H9 (cell line): ENCODE data around the gene UVRAG. TPM values are rescaled to one million over a fixed set of nuclear protein-coding genes. Genes with fewer than 3 reads are reported as not detected.

Experiments
- DNase-seq: peaks from one replicate; pipeline ENCODE4 v3.0.0-alpha.2; 2017
- H2AFZ ChIP-seq: one replicate; pipeline ENCODE4 v1.6.1; 2013; ENCODE audit warnings: mild to moderate bottlenecking, low read length, control low read depth, moderate library complexity
- H2AK5ac ChIP-seq: 2 replicates; pipeline ENCODE4 v1.6.1; 2013; ENCODE audit warnings: low read length, control low read depth, mixed read lengths; ENCODE audit not compliant: insufficient read length
- H2BK120ac ChIP-seq: one replicate; pipeline ENCODE4 v1.6.1; 2013; ENCODE audit warnings: low read depth, mild to moderate bottlenecking, low read length, control low read depth, inconsistent platforms; ENCODE audit not compliant: poor library complexity, severe bottlenecking
- H2BK12ac ChIP-seq: 2 replicates; pipeline ENCODE4 v1.6.1; 2013; ENCODE audit warnings: low read length, control low read depth, mixed read lengths, low read depth; ENCODE audit not compliant: insufficient read length
- H2BK15ac ChIP-seq: 2 replicates; pipeline ENCODE4 v1.6.1; 2013; ENCODE audit warnings: low read depth, low read length, control low read depth
- H2BK20ac ChIP-seq: one replicate; pipeline ENCODE4 v1.6.1; 2013; ENCODE audit warnings: low read depth, mild to moderate bottlenecking, low read length, control low read depth, inconsistent platforms; ENCODE audit not compliant: poor library complexity, severe bottlenecking
- H2BK5ac ChIP-seq: 2 replicates; pipeline ENCODE4 v1.6.1; 2013; ENCODE audit warnings: low read length, control low read depth, mixed read lengths; ENCODE audit not compliant: insufficient read length
- H3K14ac ChIP-seq: 2 replicates; pipeline ENCODE4 v1.6.1; 2013; ENCODE audit warnings: low read length, control low read depth; ENCODE audit not compliant: insufficient read depth
- H3K18ac ChIP-seq: 2 replicates; pipeline ENCODE4 v1.6.1; 2013; ENCODE audit warnings: low read depth, mild to moderate bottlenecking, mixed read lengths, low read length, control low read depth; ENCODE audit not compliant: insufficient read length
- H3K23ac ChIP-seq: 2 replicates; pipeline ENCODE4 v1.6.1; 2013; ENCODE audit warnings: low read length, control low read depth, mixed read lengths, low read depth; ENCODE audit not compliant: insufficient read length
- H3K23me2 ChIP-seq: 2 replicates; pipeline ENCODE4 v1.6.1; 2013; ENCODE audit warnings: low read depth, mild to moderate bottlenecking, mixed read lengths, low read length, control low read depth; ENCODE audit not compliant: insufficient read length, poor library complexity, severe bottlenecking
- H3K27ac ChIP-seq: 2 replicates; pipeline ENCODE4 v1.5.1; 2013; ENCODE audit warnings: low read length, control low read depth, mixed read lengths, low read depth; ENCODE audit not compliant: insufficient read length
- H3K27me3 ChIP-seq: 2 replicates; pipeline ENCODE4 v1.6.1; 2013; ENCODE audit warnings: low read length, control low read depth, inconsistent platforms; ENCODE audit not compliant: insufficient read depth
- H3K4ac ChIP-seq: 2 replicates; pipeline ENCODE4 v1.6.1; 2013; ENCODE audit warnings: low read depth, mild to moderate bottlenecking, control low read depth, inconsistent platforms, low read length, moderate library complexity
- H3K4me1 ChIP-seq: 2 replicates; pipeline ENCODE4 v1.6.1; 2013; ENCODE audit warnings: low read length, control low read depth, inconsistent platforms; ENCODE audit not compliant: insufficient read depth
- H3K4me2 ChIP-seq: 2 replicates; pipeline ENCODE4 v1.6.1; 2013; ENCODE audit warnings: low read length, control low read depth, mixed read lengths; ENCODE audit not compliant: insufficient read length, insufficient read depth
- H3K56ac ChIP-seq: 2 replicates; pipeline ENCODE4 v1.6.1; 2013; ENCODE audit warnings: low read depth, mild to moderate bottlenecking, mixed read lengths, low read length, control low read depth; ENCODE audit not compliant: insufficient read length
- H3K79me1 ChIP-seq: 2 replicates; pipeline ENCODE4 v1.6.1; 2013; ENCODE audit warnings: low read depth, mild to moderate bottlenecking, moderate library complexity, low read length, control low read depth, inconsistent platforms; ENCODE audit not compliant: insufficient read depth, poor library complexity, severe bottlenecking
- H3K79me2 ChIP-seq: 2 replicates; pipeline ENCODE4 v1.6.1; 2013; ENCODE audit warnings: low read length, control low read depth, inconsistent platforms; ENCODE audit not compliant: insufficient read depth
- H3K9ac ChIP-seq: 2 replicates; pipeline ENCODE4 v1.6.1; 2013; ENCODE audit warnings: low read length, control low read depth, mixed read lengths; ENCODE audit not compliant: insufficient read length; ENCODE audit errors: extremely low read depth
- H3K9me3 ChIP-seq: one replicate; pipeline ENCODE4 v1.6.1; 2013; ENCODE audit warnings: low read depth, low read length, inconsistent platforms; ENCODE audit not compliant: control insufficient read depth
- H3T11ph ChIP-seq: one replicate; pipeline ENCODE4 v1.6.1; 2013; ENCODE audit warnings: mild to moderate bottlenecking, low read length, control low read depth, inconsistent platforms
- H4K20me1 ChIP-seq: one replicate; pipeline ENCODE4 v1.6.1; 2013; ENCODE audit not compliant: control insufficient read depth, insufficient read length, insufficient read depth
- H4K5ac ChIP-seq: 2 replicates; pipeline ENCODE4 v1.6.1; 2013; ENCODE audit warnings: low read depth, mild to moderate bottlenecking, mixed read lengths, low read length, control low read depth; ENCODE audit not compliant: insufficient read length
- H4K8ac ChIP-seq: replicated peaks from 2 replicates; pipeline ENCODE4 v1.6.1; 2013; ENCODE audit warnings: low read length, control low read depth, mixed read lengths, low read depth; ENCODE audit not compliant: insufficient read length
- H4K91ac ChIP-seq: 2 replicates; pipeline ENCODE4 v1.6.1; 2013; ENCODE audit warnings: low read depth, mild to moderate bottlenecking, moderate library complexity, mixed read lengths, low read length, control low read depth; ENCODE audit not compliant: insufficient read length
- H3K27ac Mint-ChIP-seq, 3 experiments: 2 replicates in 2 of 3; 3 replicates in 1 of 3; pipeline ENCODE4 v1.8.0; 2020 to 2021; ENCODE audit warnings: mixed read lengths in 3 of 3, mild to moderate bottlenecking in 1 of 3, moderate library complexity in 1 of 3
- H3K27me3 Mint-ChIP-seq: 2 replicates; pipeline ENCODE4 v1.8.0; 2021; ENCODE audit warnings: low read depth, mild to moderate bottlenecking, moderate library complexity, mixed read lengths
- H3K36me3 Mint-ChIP-seq, 3 experiments: 2 replicates in 2 of 3; 3 replicates in 1 of 3; pipeline ENCODE4 v1.8.0; 2020 to 2021; ENCODE audit warnings: low read depth in 3 of 3, mixed read lengths in 3 of 3; ENCODE audit not compliant: insufficient read depth in 1 of 3
- H3K4me1 Mint-ChIP-seq, 2 experiments: 2 replicates each; pipeline ENCODE4 v1.8.0; 2020; ENCODE audit warnings: mixed read lengths in 2 of 2
- H3K4me3 Mint-ChIP-seq, 2 experiments: 2 replicates in 1 of 2; 3 replicates in 1 of 2; pipeline ENCODE4 v1.8.0; 2020 to 2021; ENCODE audit warnings: mild to moderate bottlenecking in 2 of 2, mixed read lengths in 2 of 2, moderate library complexity in 1 of 2
- H3K9me3 Mint-ChIP-seq, 2 experiments: 2 replicates in 1 of 2; 3 replicates in 1 of 2; pipeline ENCODE4 v1.8.0; 2020; ENCODE audit warnings: mild to moderate bottlenecking in 2 of 2, mixed read lengths in 2 of 2, moderate library complexity in 1 of 2
- CTCF ChIP-seq: fragments of 200-600 bp; sonication (generic); conservative IDR thresholded peaks from 3 replicates; pipeline ENCODE4 v1.8.0; 2021; ENCODE audit warnings: antibody characterized with exemption, mild to moderate bottlenecking
- WGBS: extraction: QIAGEN DNeasy Blood & Tissue Kit; methylation state at CpG from one replicate; pipeline ENCODE4 v1.1.7; 2013; ENCODE audit warnings: missing lambda C conversion rate, low lambda C conversion rate, mixed read lengths; ENCODE audit not compliant: insufficient read length; ENCODE audit errors: extremely low coverage; 5-methylcytosine and 5-hydroxymethylcytosine counted together
- total RNA-seq: library from RNA; stranded (reverse); gene quantifications from 2 replicates; pipeline ENCODE4 v1.2.1, GENCODE V29; 2021

The UVRAG gene
- total RNA-seq, 1 experiment from 2014 or later, result 18.5 TPM

- H3K79me1 ChIP-seq, result peaks cover 4% of the 10 kb centered on the region
- H3K9me3 ChIP-seq, result no peaks in the 10 kb centered on the region
- no peak for TF ChIP-seq CTCF
- no peaks in the 10 kb centered on the region for H3K27me3 ChIP-seq
- no peak overlapping the region for H2AK5ac ChIP-seq
- no peak overlapping the region for H3K27ac Mint-ChIP-seq
- H3K9me3 Mint-ChIP-seq, result no peaks in the 10 kb centered on the region
- H3K23ac ChIP-seq, result no peak overlapping the region
- no peak overlapping the region for H2BK20ac ChIP-seq
- H2AFZ ChIP-seq, result no peak overlapping the region
- no peak overlapping the region for H3K4me2 ChIP-seq
- H4K8ac ChIP-seq, result no peak overlapping the region
- H4K20me1 ChIP-seq, result no peaks in the 10 kb centered on the region
- no peak overlapping the region for H3T11ph ChIP-seq
- no peaks in the 10 kb centered on the region for H3K23me2 ChIP-seq
- H3K4ac ChIP-seq, result no peak overlapping the region
- H2BK5ac ChIP-seq, result no peak overlapping the region
- peaks cover 3% of the 10 kb centered on the region in 2 experiments; a peak in 2 of 4 replicates for H3K4me1 Mint-ChIP-seq
- H2BK15ac ChIP-seq, result no peak overlapping the region
- no peaks in the 10 kb centered on the region for H3K27me3 Mint-ChIP-seq
- H3K36me3 Mint-ChIP-seq, result peaks cover 0 to 2% (median 0%) of the 10 kb centered on the region in 3 experiments; a peak in 2 of 7 replicates
- H3K9ac ChIP-seq, result no peak overlapping the region
- H3K56ac ChIP-seq, result no peak overlapping the region
- H4K91ac ChIP-seq, result no peak overlapping the region
- peaks cover 2% of the 10 kb centered on the region; the same call in 1 of the 2 replicates for H3K79me2 ChIP-seq
- no peak overlapping the region for H3K18ac ChIP-seq
- H3K14ac ChIP-seq, result no peak overlapping the region
- H3K27ac ChIP-seq, result no peak overlapping the region
- no CpG with 5 or more reads among the region's 1 CpG for WGBS
- H3K4me1 ChIP-seq, result no peaks in the 10 kb centered on the region
- H3K4me3 Mint-ChIP-seq, result no peak overlapping the region
- no peak for DNase-seq
- no peak overlapping the region for H2BK120ac ChIP-seq
- no peak overlapping the region for H2BK12ac ChIP-seq
- no peak overlapping the region for H4K5ac ChIP-seq
These were observed 39.0 kb downstream of the UVRAG start for GRCh38 chr11:75853971-75854370.
